CD4-positive, alpha-beta memory T cell (primary cell): Measurements from ENCODE around the gene OBI1. TPM values are rescaled to one million over a fixed set of nuclear protein-coding genes. Genes with fewer than 3 reads are reported as not detected.

Source experiments
- CTCF ChIA-PET: fragments of 350-600 bp; sonication (Branson Sonifier 250); formaldehyde crosslinking; loops from one replicate; lab custom pipeline; 2021; ENCODE audit warnings: inconsistent platforms; ENCODE audit not compliant: partially characterized antibody; lab: Charles Lee
- POLR2A ChIA-PET: fragments of 350-600 bp; sonication (Branson Sonifier 250); formaldehyde crosslinking; loops from one replicate; lab custom pipeline; 2021; ENCODE audit not compliant: partially characterized antibody; lab: Charles Lee
- DNase-seq, 5 donors: peaks; one replicate each; pipeline versions ENCODE4 v3.0.0 to v3.0.0-alpha.2; 2020 to 2022; ENCODE audit warnings: mixed read lengths in 1 of 5
- H3K27ac ChIP-seq: one replicate; pipeline ENCODE4 v1.7.0; 2013; ENCODE audit warnings: low read depth, low read length
- H3K27me3 ChIP-seq: 2 replicates; pipeline ENCODE4 v1.7.0; 2013; ENCODE audit warnings: mild to moderate bottlenecking, low read length, moderate library complexity; ENCODE audit not compliant: insufficient read depth
- H3K36me3 ChIP-seq: 2 replicates; pipeline ENCODE4 v1.7.0; 2013; ENCODE audit warnings: mild to moderate bottlenecking, low read length, moderate library complexity; ENCODE audit not compliant: insufficient read depth
- H3K4me1 ChIP-seq: 2 replicates; pipeline ENCODE4 v1.7.0; 2013; ENCODE audit warnings: mild to moderate bottlenecking, low read length, moderate library complexity; ENCODE audit not compliant: insufficient read depth
- H3K4me3 ChIP-seq, 2 donors: one replicate each; pipeline ENCODE4 v1.7.0; 2013; ENCODE audit warnings: low read length in 2 of 2, mild to moderate bottlenecking in 1 of 2
- H3K9me3 ChIP-seq, 2 donors: one replicate each; pipeline ENCODE4 v1.7.0; 2013; ENCODE audit warnings: low read length in 2 of 2, control low read depth in 1 of 2; ENCODE audit not compliant: control insufficient read depth in 1 of 2
- H3K27ac Mint-ChIP-seq, 7 donors: one replicate each; pipeline ENCODE4 v1.8.0; 2020 to 2021; ENCODE audit warnings: mixed read lengths in 7 of 7, mild to moderate bottlenecking in 6 of 7, inconsistent platforms in 3 of 7, moderate library complexity in 3 of 7
- H3K27me3 Mint-ChIP-seq, 2 donors: one replicate each; pipeline ENCODE4 v1.8.0; 2020 to 2021; ENCODE audit warnings: mixed read lengths in 2 of 2
- H3K36me3 Mint-ChIP-seq, 2 donors: one replicate each; pipeline ENCODE4 v1.8.0; 2020 to 2021; ENCODE audit warnings: mixed read lengths in 2 of 2, inconsistent platforms in 1 of 2, mild to moderate bottlenecking in 1 of 2
- H3K4me1 Mint-ChIP-seq, 4 donors: one replicate each; pipeline ENCODE4 v1.8.0; 2020 to 2021; ENCODE audit warnings: mixed read lengths in 4 of 4, mild to moderate bottlenecking in 1 of 4
- H3K4me3 Mint-ChIP-seq, 8 donors: one replicate each; pipeline ENCODE4 v1.8.0; 2020 to 2021; ENCODE audit warnings: mixed read lengths in 8 of 8, mild to moderate bottlenecking in 7 of 8, moderate library complexity in 6 of 8, inconsistent platforms in 3 of 8
- H3K9me3 Mint-ChIP-seq, 8 donors: one replicate each; pipeline ENCODE4 v1.8.0; 2020 to 2021; ENCODE audit warnings: mixed read lengths in 8 of 8, mild to moderate bottlenecking in 5 of 8, inconsistent platforms in 3 of 8, moderate library complexity in 1 of 8
- intact Hi-C: fragments of 100-400 bp; cut with micrococcal nuclease; formaldehyde crosslinking; loops from one replicate; pipeline ENCODE4 v1.15.1; 2023
- polyA plus RNA-seq, 2 donors: library from polyadenylated mRNA; unstranded; fragments of 300-500 nt; fragmentation: Illumina TruSeq; gene quantifications; one replicate each; pipeline ENCODE4 v1.2.3, GENCODE V29; 2021
- total RNA-seq, 2 experiments: library from RNA; stranded (reverse); gene quantifications; one replicate each; pipeline ENCODE4 v1.2.3, GENCODE V29; 2021

OBI1 gene, protein sequence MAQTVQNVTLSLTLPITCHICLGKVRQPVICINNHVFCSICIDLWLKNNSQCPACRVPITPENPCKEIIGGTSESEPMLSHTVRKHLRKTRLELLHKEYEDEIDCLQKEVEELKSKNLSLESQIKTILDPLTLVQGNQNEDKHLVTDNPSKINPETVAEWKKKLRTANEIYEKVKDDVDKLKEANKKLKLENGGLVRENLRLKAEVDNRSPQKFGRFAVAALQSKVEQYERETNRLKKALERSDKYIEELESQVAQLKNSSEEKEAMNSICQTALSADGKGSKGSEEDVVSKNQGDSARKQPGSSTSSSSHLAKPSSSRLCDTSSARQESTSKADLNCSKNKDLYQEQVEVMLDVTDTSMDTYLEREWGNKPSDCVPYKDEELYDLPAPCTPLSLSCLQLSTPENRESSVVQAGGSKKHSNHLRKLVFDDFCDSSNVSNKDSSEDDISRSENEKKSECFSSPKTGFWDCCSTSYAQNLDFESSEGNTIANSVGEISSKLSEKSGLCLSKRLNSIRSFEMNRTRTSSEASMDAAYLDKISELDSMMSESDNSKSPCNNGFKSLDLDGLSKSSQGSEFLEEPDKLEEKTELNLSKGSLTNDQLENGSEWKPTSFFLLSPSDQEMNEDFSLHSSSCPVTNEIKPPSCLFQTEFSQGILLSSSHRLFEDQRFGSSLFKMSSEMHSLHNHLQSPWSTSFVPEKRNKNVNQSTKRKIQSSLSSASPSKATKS
- total RNA-seq (10 to 100 TPM; 16.3 to 16.7 TPM), polyA plus RNA-seq (10 to 100 TPM in 1 of 2 donors, 1 to 10 TPM in 1; 7.8 to 12.2 TPM)

- peak; percentile 89 to 91 (median 89) for DNase-seq
- ChIA-PET POLR2A (interaction anchor here (0.6 to 1.3 kb wide), 3 partner anchors 9 to 55 kb away, joined by 3 to 5 read pairs (median 4); no protein-coding TSS in a partner anchor), CTCF (interaction anchor here (1.5 kb wide), 1 partner anchor 8 kb away, joined by 6 read pairs; no protein-coding TSS in a partner anchor)
- Mint-ChIP-seq H3K27me3 (peaks cover 0 to 2% of the 10 kb centered on the region in 2 donors), H3K27ac (peak within 1 kb of the TSS; percentile 87 to 99 (median 98)), H3K4me3 (peak within 1 kb of the TSS; percentile 98 to 100 (median 100)), H3K4me1 (peaks cover 23 to 42% (median 37%) of the 10 kb centered on the region in 4 donors), H3K36me3 (peaks cover 4% of the 10 kb centered on the region in 2 donors), H3K9me3 (peaks cover 0 to 5% (median 0%) of the 10 kb centered on the region in 8 donors)
- Histone ChIP-seq H3K4me3 (peak within 1 kb of the TSS; percentile 84 to 94), H3K27ac (peak within 1 kb of the TSS; percentile 73), H3K9me3 (no peaks in the 10 kb centered on the region), H3K4me1 (peaks cover 24% of the 10 kb centered on the region), H3K36me3 (no peaks in the 10 kb centered on the region), H3K27me3 (no peaks in the 10 kb centered on the region)
- intact Hi-C loops = loop anchor here (2.0 to 10.0 kb wide), 5 partner anchors 58 to 1332 kb away; partner anchors contain the start of genes MYCBP2 and SLAIN1
Measured at GRCh38 chr13:78658630-78659449, at the start of gene OBI1. OBI1 (minus strand) TSS chr13:78659155; CDS start chr13:78659120, 35 bp downstream.

- intact Hi-C loops = no loop called here
- CTCF ChIA-PET = no interaction called here
- Histone ChIP-seq H3K9me3 (no peaks in the 10 kb centered on the region), H3K4me1 (no peaks in the 10 kb centered on the region), H3K36me3 (no peaks in the 10 kb centered on the region), H3K4me3 (no peak overlapping the region), H3K27me3 (no peaks in the 10 kb centered on the region), H3K27ac (no peak overlapping the region)
- Mint-ChIP-seq H3K27me3 (peaks cover 13 to 40% of the 10 kb centered on the region in 2 donors), H3K4me3 (no peak overlapping the region), H3K9me3 (peaks cover 4 to 14% (median 6%) of the 10 kb centered on the region in 8 donors), H3K36me3 (peaks cover 0 to 1% of the 10 kb centered on the region in 2 donors), H3K4me1 (no peaks in the 10 kb centered on the region), H3K27ac (no peak overlapping the region)
- no peak for DNase-seq
- POLR2A ChIA-PET = no interaction called here
Measured at GRCh38 chr13:78701383-78701782, 42.4 kb upstream of the OBI1 start.

GRCh38 chr13:78700121-78700910, 41.4 kb upstream of the OBI1 start:
- Histone ChIP-seq H3K4me3 (no peak overlapping the region), H3K4me1 (no peaks in the 10 kb centered on the region), H3K36me3 (no peaks in the 10 kb centered on the region), H3K27me3 (no peaks in the 10 kb centered on the region), H3K9me3 (no peaks in the 10 kb centered on the region), H3K27ac (no peak overlapping the region)
- peaks cover 18 to 40% of the 10 kb centered on the region in 2 donors for H3K27me3 Mint-ChIP-seq
- POLR2A ChIA-PET = no interaction called here
- H3K27ac Mint-ChIP-seq = no peak overlapping the region
- DNase-seq = no peak
- CTCF ChIA-PET = no interaction called here
- H3K4me3 Mint-ChIP-seq = no peak overlapping the region
- peaks cover 0 to 1% of the 10 kb centered on the region in 2 donors for H3K36me3 Mint-ChIP-seq
- intact Hi-C loops = no loop called here
- H3K9me3 Mint-ChIP-seq = peaks cover 3 to 14% (median 6%) of the 10 kb centered on the region in 8 donors
- no peaks in the 10 kb centered on the region for H3K4me1 Mint-ChIP-seq

DNA sequence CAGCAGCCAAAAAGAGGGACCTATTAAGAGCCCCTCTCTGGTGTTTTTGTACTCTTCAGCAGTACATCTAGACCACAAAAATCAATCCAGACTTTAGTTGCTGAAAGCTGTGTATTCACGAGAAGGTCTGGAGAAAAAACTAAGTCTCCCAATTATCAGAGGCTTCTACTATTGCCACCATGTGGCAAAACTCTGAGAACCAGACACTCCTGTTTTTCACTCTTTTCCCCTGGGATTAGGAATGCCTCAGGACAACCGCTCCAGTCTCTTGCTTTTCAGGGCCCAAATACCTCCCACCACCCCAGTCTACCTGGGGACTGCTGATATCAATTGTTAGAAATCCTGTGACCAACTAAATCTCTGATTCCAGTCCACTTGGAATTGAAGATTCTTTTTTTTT, 30.1 kb upstream of the OBI1 start:
- Histone ChIP-seq H3K9me3 (no peaks in the 10 kb centered on the region), H3K4me1 (no peaks in the 10 kb centered on the region), H3K4me3 (no peak overlapping the region), H3K27me3 (no peaks in the 10 kb centered on the region), H3K36me3 (no peaks in the 10 kb centered on the region), H3K27ac (no peak overlapping the region)
- intact Hi-C loops = no loop called here
- peaks cover 10 to 11% of the 10 kb centered on the region in 2 donors for H3K27me3 Mint-ChIP-seq
- POLR2A ChIA-PET = no interaction called here
- H3K9me3 Mint-ChIP-seq = peaks cover 0 to 2% (median 0%) of the 10 kb centered on the region in 8 donors
- H3K27ac Mint-ChIP-seq = no peak overlapping the region
- no peaks in the 10 kb centered on the region for H3K4me1 Mint-ChIP-seq
- no peaks in the 10 kb centered on the region for H3K36me3 Mint-ChIP-seq
- no peak for DNase-seq
- CTCF ChIA-PET = no interaction called here
- no peak overlapping the region for H3K4me3 Mint-ChIP-seq

- intact Hi-C loops = no loop called here
- Mint-ChIP-seq H3K27me3 (peaks cover 17 to 18% of the 10 kb centered on the region in 2 donors), H3K4me1 (no peaks in the 10 kb centered on the region), H3K4me3 (no peak overlapping the region), H3K36me3 (no peaks in the 10 kb centered on the region), H3K27ac (no peak overlapping the region), H3K9me3 (peaks cover 0 to 4% (median 0%) of the 10 kb centered on the region in 8 donors)
- Histone ChIP-seq H3K4me1 (no peaks in the 10 kb centered on the region), H3K4me3 (no peak overlapping the region), H3K27me3 (no peaks in the 10 kb centered on the region), H3K36me3 (no peaks in the 10 kb centered on the region), H3K9me3 (no peaks in the 10 kb centered on the region), H3K27ac (no peak overlapping the region)
- ChIA-PET CTCF (no interaction called here), POLR2A (no interaction called here)
- no peak for DNase-seq
Measured at GRCh38 chr13:78686461-78686860, 27.5 kb upstream of the OBI1 start.

DNA sequence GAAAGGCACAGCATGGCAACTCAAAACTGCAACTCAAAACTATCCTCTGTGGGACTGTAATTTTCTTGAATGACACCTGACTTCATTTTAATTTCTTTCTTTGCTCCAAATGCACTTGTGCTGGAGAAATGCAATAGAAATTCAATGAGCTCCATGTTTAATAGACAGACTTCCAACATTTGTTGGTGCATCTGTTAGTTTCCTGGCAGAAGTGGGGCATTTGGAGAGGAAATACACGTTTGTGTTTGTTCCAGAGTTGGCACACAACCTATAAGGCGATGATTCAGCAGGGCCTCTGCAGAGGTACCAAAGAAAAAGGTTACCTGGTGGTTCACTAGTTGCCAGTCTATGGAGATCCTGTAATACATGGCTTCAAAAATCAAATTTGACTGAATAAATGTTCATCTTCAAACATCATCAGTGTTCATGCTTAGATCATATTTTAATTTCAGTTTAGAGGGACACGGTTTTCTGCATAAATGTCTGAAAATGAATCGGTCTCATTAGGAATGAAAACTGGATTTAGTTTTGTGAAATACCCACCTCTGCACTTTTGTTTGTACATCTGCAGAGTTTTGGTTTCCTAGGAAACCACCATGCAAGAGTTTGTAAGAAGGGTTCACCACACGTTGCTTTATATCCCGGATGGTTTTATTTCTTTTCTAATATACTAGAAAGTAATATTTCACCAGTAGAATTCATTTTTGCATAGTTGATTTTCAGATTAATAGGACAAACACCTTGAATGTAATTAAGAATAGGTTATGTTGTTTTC, 21.8 kb upstream of the OBI1 start:
- Mint-ChIP-seq H3K36me3 (no peaks in the 10 kb centered on the region), H3K27me3 (peaks cover 8% of the 10 kb centered on the region in 2 donors), H3K9me3 (peaks cover 0 to 4% (median 0%) of the 10 kb centered on the region in 8 donors), H3K27ac (no peak overlapping the region), H3K4me3 (no peak overlapping the region), H3K4me1 (no peaks in the 10 kb centered on the region)
- no peak overlapping the region for H3K4me3 ChIP-seq
- no peak for DNase-seq
- ChIA-PET POLR2A (no interaction called here), CTCF (no interaction called here)
- H3K27ac ChIP-seq = no peak overlapping the region
- intact Hi-C loops = no loop called here
- H3K36me3 ChIP-seq = no peaks in the 10 kb centered on the region
- H3K27me3 ChIP-seq = no peaks in the 10 kb centered on the region
- no peaks in the 10 kb centered on the region for H3K9me3 ChIP-seq
- no peaks in the 10 kb centered on the region for H3K4me1 ChIP-seq
